Measurements from ENCODE around the gene RHNO1. TPM values are rescaled to one million over a fixed set of nuclear protein-coding genes. Genes with fewer than 3 reads are reported as not detected.

Gene RHNO1
- total RNA-seq, 1 experiment from 2014 or later: 71.7 TPM

- TF ChIP-seq CTCF (conservative IDR thresholded peaks at IDR 0.05; ENCODE audit: low read depth, low read length) (no peak), EZH2 (IDR thresholded peaks at IDR 0.05; ENCODE audit: borderline replicate concordance, low read depth, low read length, poor library complexity, severe bottlenecking) (no peak)
- H3K4me3 ChIP-seq (ENCODE audit: low read depth, low read length, poor library complexity, severe bottlenecking): no peak overlapping the region
- DNase-seq (ENCODE audit: low spot score): no peak
- TSS peak; percentile 26 for BruUV-seq (replicated peaks)
- H3K4me1 ChIP-seq (ENCODE audit: insufficient read depth, low read length, poor library complexity, severe bottlenecking): peaks cover 14% of the 10 kb centered on the region
- H3K27me3 ChIP-seq (replicated peaks; ENCODE audit: insufficient read depth, low read depth, low read length, poor library complexity): no peaks in the 10 kb centered on the region
- H3K27ac ChIP-seq (ENCODE audit: low read depth, low read length, poor library complexity, severe bottlenecking): peak overlapping the region; percentile 79
- intact Hi-C loops (cut with micrococcal nuclease; ENCODE audit: unreplicated experiment): no loop called here
- no peaks in the 10 kb centered on the region for H3K9me3 ChIP-seq (ENCODE audit: low read depth, low read length, poor library complexity, severe bottlenecking)
- H3K36me3 ChIP-seq (ENCODE audit: insufficient read depth, low read length, poor library complexity, severe bottlenecking): peaks cover 20% of the 10 kb centered on the region
- CTCF ChIA-PET: interaction anchor here (1.0 kb wide), 2 partner anchors 21 to 129 kb away, joined by 4 read pairs; partner anchors contain the start of gene TULP3
- POLR2A ChIA-PET (ENCODE audit: low non-redundant PET): interaction anchor here (0.6 to 0.9 kb wide), 3 partner anchors 13 to 138 kb away, joined by 3 to 5 read pairs (median 3); no protein-coding TSS in a partner anchor
These were observed 35.2 kb downstream of the RHNO1 start for GRCh38 chr12:2912216-2912575.

- no peak overlapping the region for H3K4me3 ChIP-seq (ENCODE audit: low read depth, low read length, poor library complexity, severe bottlenecking)
- no peaks in the 10 kb centered on the region for H3K4me1 ChIP-seq (ENCODE audit: insufficient read depth, low read length, poor library complexity, severe bottlenecking)
- TF ChIP-seq EZH2 (IDR thresholded peaks at IDR 0.05; ENCODE audit: borderline replicate concordance, low read depth, low read length, poor library complexity, severe bottlenecking) (no peak), CTCF (conservative IDR thresholded peaks at IDR 0.05; ENCODE audit: low read depth, low read length) (no peak)
- H3K27me3 ChIP-seq (replicated peaks; ENCODE audit: insufficient read depth, low read depth, low read length, poor library complexity): no peaks in the 10 kb centered on the region
- ChIA-PET CTCF (no interaction called here), POLR2A (ENCODE audit: low non-redundant PET) (no interaction called here)
- H3K9me3 ChIP-seq (ENCODE audit: low read depth, low read length, poor library complexity, severe bottlenecking): no peaks in the 10 kb centered on the region
- peaks cover 49% of the 10 kb centered on the region for H3K36me3 ChIP-seq (ENCODE audit: insufficient read depth, low read length, poor library complexity, severe bottlenecking)
- intact Hi-C loops (cut with micrococcal nuclease; ENCODE audit: unreplicated experiment): no loop called here
- BruUV-seq (replicated peaks): no TSS peak
- H3K27ac ChIP-seq (ENCODE audit: low read depth, low read length, poor library complexity, severe bottlenecking): no peak overlapping the region
- no peak for DNase-seq (ENCODE audit: low spot score)
These were observed 42.2 kb downstream of the RHNO1 start for GRCh38 chr12:2919249-2919648.

GRCh38 chr12:2922329-2922728, 45.3 kb downstream of the RHNO1 start:
- POLR2A ChIA-PET (ENCODE audit: low non-redundant PET): no interaction called here
- BruUV-seq (replicated peaks): no TSS peak
- peak; percentile 16 for DNase-seq (ENCODE audit: low spot score)
- Histone ChIP-seq H3K4me1 (ENCODE audit: insufficient read depth, low read length, poor library complexity, severe bottlenecking) (no peaks in the 10 kb centered on the region), H3K27ac (ENCODE audit: low read depth, low read length, poor library complexity, severe bottlenecking) (no peak overlapping the region), H3K36me3 (ENCODE audit: insufficient read depth, low read length, poor library complexity, severe bottlenecking) (peaks cover 61% of the 10 kb centered on the region), H3K4me3 (ENCODE audit: low read depth, low read length, poor library complexity, severe bottlenecking) (no peak overlapping the region), H3K27me3 (replicated peaks; ENCODE audit: insufficient read depth, low read depth, low read length, poor library complexity) (no peaks in the 10 kb centered on the region), H3K9me3 (ENCODE audit: low read depth, low read length, poor library complexity, severe bottlenecking) (no peaks in the 10 kb centered on the region)
- CTCF ChIA-PET: interaction anchor here (1.2 kb wide), 1 partner anchor 22 kb away, joined by 4 read pairs; no protein-coding TSS in a partner anchor
- intact Hi-C loops (cut with micrococcal nuclease; ENCODE audit: unreplicated experiment): no loop called here
- TF ChIP-seq CTCF (conservative IDR thresholded peaks at IDR 0.05; ENCODE audit: low read depth, low read length): no peak
- no peak for TF ChIP-seq EZH2 (IDR thresholded peaks at IDR 0.05; ENCODE audit: borderline replicate concordance, low read depth, low read length, poor library complexity, severe bottlenecking)
